GM23338 (cell line): ENCODE measurements around the gene SPEM2. TPM values are rescaled to one million over a fixed set of nuclear protein-coding genes. Genes with fewer than 3 reads are reported as not detected.

ENCODE experiments used
- ATAC-seq: fragments of 200-7000 bp; cut with Tn5 transposase; 3 replicates; pipeline ENCODE4 v1.9.1; 2020
- DNase-seq: peaks from one replicate; pipeline ENCODE4 v3.0.0-alpha.2; 2015; ENCODE audit warnings: low spot score
- H2AFZ ChIP-seq: fragments of 200-600 bp; sonication (generic); 2 replicates; pipeline ENCODE4 v1.8.0; 2016; ENCODE audit warnings: antibody characterized with exemption, mild to moderate bottlenecking, moderate library complexity
- H3F3A ChIP-seq: fragments of 200-600 bp; sonication (generic); replicated peaks from 2 replicates; pipeline ENCODE4 v1.8.0; 2017; ENCODE audit warnings: antibody characterized with exemption, mixed run types, low read depth
- H3K27ac ChIP-seq: fragments of 200-600 bp; sonication (generic); 2 replicates; pipeline ENCODE4 v1.6.1; 2016; ENCODE audit warnings: low read depth
- H3K27me3 ChIP-seq: fragments of 200-600 bp; sonication (generic); 2 replicates; pipeline ENCODE4 v1.8.0; 2016; ENCODE audit warnings: mild to moderate bottlenecking, mixed run types, moderate library complexity; ENCODE audit not compliant: insufficient read depth
- H3K36me3 ChIP-seq: fragments of 200-600 bp; sonication (generic); 2 replicates; pipeline ENCODE4 v1.8.0; 2016; ENCODE audit warnings: mild to moderate bottlenecking; ENCODE audit not compliant: insufficient read depth
- H3K4me1 ChIP-seq: fragments of 200-600 bp; sonication (generic); 2 replicates; pipeline ENCODE4 v1.8.0; 2016; ENCODE audit warnings: mild to moderate bottlenecking, moderate library complexity; ENCODE audit not compliant: insufficient read depth
- H3K4me2 ChIP-seq: fragments of 200-600 bp; sonication (generic); 2 replicates; pipeline ENCODE4 v1.7.1; 2017; ENCODE audit warnings: mixed run types
- H3K4me3 ChIP-seq: fragments of 200-600 bp; sonication (generic); 2 replicates; pipeline ENCODE4 v1.6.1; 2016; ENCODE audit warnings: mixed run types
- H3K79me2 ChIP-seq: fragments of 200-600 bp; sonication (generic); replicated peaks from 2 replicates; pipeline ENCODE4 v1.8.0; 2017; ENCODE audit warnings: mild to moderate bottlenecking; ENCODE audit not compliant: insufficient read depth
- H3K9me2 ChIP-seq: fragments of 200-600 bp; sonication (generic); 2 replicates; pipeline ENCODE4 v1.8.0; 2017; ENCODE audit not compliant: insufficient read depth
- H4K20me1 ChIP-seq: fragments of 200-600 bp; sonication (generic); replicated peaks from 2 replicates; pipeline ENCODE4 v1.8.0; 2017; ENCODE audit warnings: mild to moderate bottlenecking; ENCODE audit not compliant: insufficient read depth
- H3K27ac Mint-ChIP-seq: 2 replicates; pipeline ENCODE4 v1.8.0; 2020; ENCODE audit warnings: inconsistent platforms, mild to moderate bottlenecking, moderate library complexity, mixed read lengths
- H3K27me3 Mint-ChIP-seq: 3 replicates; pipeline ENCODE4 v1.8.0; 2022; ENCODE audit warnings: low read depth, mild to moderate bottlenecking, moderate library complexity, mixed read lengths, inconsistent platforms; ENCODE audit not compliant: insufficient read depth, poor library complexity
- H3K36me3 Mint-ChIP-seq: 3 replicates; pipeline ENCODE4 v1.8.0; 2021; ENCODE audit warnings: low read depth, mild to moderate bottlenecking, inconsistent platforms, moderate library complexity, mixed read lengths
- H3K4me1 Mint-ChIP-seq: 3 replicates; pipeline ENCODE4 v1.8.0; 2020; ENCODE audit warnings: mild to moderate bottlenecking, inconsistent platforms, mixed read lengths
- H3K4me3 Mint-ChIP-seq: 3 replicates; pipeline ENCODE4 v1.8.0; 2021; ENCODE audit warnings: moderate library complexity, mild to moderate bottlenecking, inconsistent platforms, mixed read lengths
- H3K9me3 Mint-ChIP-seq: 3 replicates; pipeline ENCODE4 v1.8.0; 2020; ENCODE audit warnings: moderate library complexity, mild to moderate bottlenecking, inconsistent platforms, mixed read lengths
- CTCF ChIP-seq, 2 experiments: fragments of 200-600 bp in 1 of 2; sonication (generic) in 1 of 2; conservative IDR thresholded peaks; 2 replicates each; pipeline versions ENCODE4 v1.5.1 to v1.6.1; 2016 to 2017; ENCODE audit warnings: antibody characterized with exemption in 2 of 2, low read depth in 2 of 2, mild to moderate bottlenecking in 2 of 2, moderate library complexity in 1 of 2
- ETS1 ChIP-seq: IDR thresholded peaks from 2 replicates; pipeline ENCODE4 v1.6.1; 2016; ENCODE audit warnings: antibody characterized with exemption
- STAT1 ChIP-seq: IDR thresholded peaks from one replicate; pipeline ENCODE4 v1.6.1; 2016; ENCODE audit warnings: antibody characterized with exemption; ENCODE audit not compliant: unreplicated experiment
- ZNF114 ChIP-seq: fragments of 250-450 bp; sonication (Bioruptor Pico); IDR thresholded peaks from 2 replicates; pipeline ENCODE4 v1.5.0; 2020; ENCODE audit warnings: mild to moderate bottlenecking, moderate library complexity
- ZNF462 ChIP-seq: fragments of 250-450 bp; sonication (Bioruptor Pico); IDR thresholded peaks from 2 replicates; pipeline ENCODE4 v1.5.0; 2020; ENCODE audit warnings: mild to moderate bottlenecking, moderate library complexity
- polyA plus RNA-seq: library from polyadenylated mRNA; unstranded; fragments of >200 nt; fragmentation: Nextera tagmentation; extraction: Ambion mirVana; gene quantifications from 2 replicates; pipeline ENCODE4 v1.2.1, GENCODE V29; 2016
- total RNA-seq: library from RNA; depleted of rRNA; stranded (reverse); fragments of >200 nt; shearing (Covaris generic); gene quantifications from 2 replicates; pipeline ENCODE4 v1.2.3, GENCODE V29; 2014

SPEM2 gene
- total and polyA plus RNA-seq, 2 experiments from 2014 or later, result not detected

GRCh38 chr17:7476494-7476893 is 51.1 kb downstream of the SPEM2 start:
- H3K27ac ChIP-seq, result no peak overlapping the region
- no peak overlapping the region for H3K4me3 ChIP-seq
- H3K4me2 ChIP-seq, result no peak overlapping the region
- H3F3A ChIP-seq, result 0 out of 2 replicates have a peak, but pooled peaks cover 4% of the 10 kb centered on the region
- H3K4me1 ChIP-seq, result peaks cover 20% of the 10 kb centered on the region
- peaks cover 13% of the 10 kb centered on the region for H3K27me3 Mint-ChIP-seq
- DNase-seq, result no peak
- no peaks in the 10 kb centered on the region for H3K36me3 ChIP-seq
- no peaks in the 10 kb centered on the region for H3K27me3 ChIP-seq
- TF ChIP-seq CTCF (conservative IDR thresholded peaks at IDR 0.05; ENCODE audit: low read depth in 2 of 2), result no peak
- no peak for TF ChIP-seq STAT1
- TF ChIP-seq ZNF462 (CRISPR knock-in tag), result no peak
- TF ChIP-seq ZNF114 (CRISPR knock-in tag), result no peak
- no peak for TF ChIP-seq ETS1
- peaks cover 35% of the 10 kb centered on the region for H3K4me1 Mint-ChIP-seq
- peaks cover 8% of the 10 kb centered on the region; the same call in 1 of the 2 replicates for H4K20me1 ChIP-seq
- peaks cover 5% of the 10 kb centered on the region; the same call in 1 of the 3 replicates for H3K36me3 Mint-ChIP-seq
- ATAC-seq, result no peak
- no peaks in the 10 kb centered on the region for H3K9me2 ChIP-seq
- H3K4me3 Mint-ChIP-seq, result no peak overlapping the region; the same call in 2 of the 3 replicates
- H3K9me3 Mint-ChIP-seq, result no peaks in the 10 kb centered on the region; the same call in 2 of the 3 replicates
- no peak overlapping the region for H2AFZ ChIP-seq
- H3K27ac Mint-ChIP-seq, result peak overlapping the region; percentile 16; the same call in 1 of the 2 replicates
- H3K79me2 ChIP-seq, result peaks cover 58% of the 10 kb centered on the region
